ENCODE data around the gene GPR55.

GRCh38 chr2:230953845-230954244 is 28.8 kb upstream of the GPR55 start:
- TF ChIP-seq CTCF (optimal IDR thresholded peaks at IDR 0.05 in 1 of 3, IDR thresholded peaks at IDR 0.05 in 1 of 3, conservative IDR thresholded peaks at IDR 0.05 in 1 of 3; ENCODE audit: extremely low read depth in 1 of 3, insufficient read depth in 2 of 3, low read length in 3 of 3) = no peak
- no peak for TF ChIP-seq EZH2 (IDR thresholded peaks at IDR 0.05; ENCODE audit: low read length)
